Kidney (tissue), 14 donors: ENCODE data around the gene CADPS2. TPM values are rescaled to one million over a fixed set of nuclear protein-coding genes. Genes with fewer than 3 reads are reported as not detected.

Experiments used
- DNase-seq, 5 donors: peaks; one replicate each; pipeline ENCODE4 v3.0.0-alpha.2; 2013 to 2020
- FAIRE-seq: peaks from 2 replicates; lab custom pipeline; 2012; peaks lifted over from hg19 to GRCh38; lab: Jason Lieb, UNC
- H3K27ac ChIP-seq, 2 donors: one replicate each; pipeline ENCODE4 v1.7.0; 2013; ENCODE audit warnings: low read depth in 2 of 2, low read length in 2 of 2, inconsistent platforms in 1 of 2
- H3K27me3 ChIP-seq: one replicate; pipeline ENCODE4 v1.7.1; 2013; ENCODE audit warnings: low read length, inconsistent platforms; ENCODE audit not compliant: control insufficient read depth, insufficient read depth
- H3K36me3 ChIP-seq, 3 donors: one replicate each; pipeline versions ENCODE4 v1.7.0 to v1.7.1; 2013; ENCODE audit warnings: low read length in 3 of 3, control low read depth in 1 of 3, inconsistent platforms in 1 of 3; ENCODE audit not compliant: insufficient read depth in 3 of 3, control insufficient read depth in 2 of 3
- H3K4me1 ChIP-seq, 3 donors: one replicate each; pipeline versions ENCODE4 v1.7.0 to v1.7.1; 2013; ENCODE audit warnings: low read length in 3 of 3, inconsistent platforms in 1 of 3, low read depth in 1 of 3; ENCODE audit not compliant: control insufficient read depth in 2 of 3, insufficient read depth in 2 of 3
- H3K4me3 ChIP-seq, 3 donors: one replicate each; pipeline versions ENCODE4 v1.7.0 to v1.8.1; 2013; ENCODE audit warnings: low read length in 3 of 3, control low read depth in 1 of 3, inconsistent platforms in 1 of 3
- H3K9ac ChIP-seq, 3 donors: one replicate each; pipeline versions ENCODE4 v1.7.0 to v1.7.1; 2013; ENCODE audit warnings: low read length in 3 of 3, control low read depth in 1 of 3, inconsistent platforms in 1 of 3
- H3K9me3 ChIP-seq, 3 donors: one replicate each; pipeline versions ENCODE4 v1.7.0 to v1.7.1; 2013; ENCODE audit warnings: low read length in 3 of 3, control low read depth in 1 of 3, inconsistent platforms in 1 of 3; ENCODE audit not compliant: control insufficient read depth in 2 of 3, insufficient read depth in 1 of 3
- intact Hi-C: fragments of 100-400 bp; cut with DNase I; formaldehyde crosslinking; loops from one replicate; pipeline ENCODE4 v1.11.1; 2022
- polyA plus RNA-seq: library from polyadenylated mRNA; stranded (reverse); fragments of 350-450 nt; fragmentation: Illumina TruSeq; extraction: RNeasy Lipid Tissue Mini Kit (QIAGEN cat#74804); gene quantifications from one replicate; pipeline ENCODE4 v1.2.3, GENCODE V29; 2014; ENCODE audit warnings: low read depth, low replicate concordance; ENCODE audit not compliant: insufficient read depth
- total RNA-seq: library from RNA; stranded (reverse); fragmentation: NEBNext Ultra II Directional; extraction: Animal tissue kit (Norgen Biotek cat#: 25700); gene quantifications from one replicate; pipeline ENCODE4 v1.2.1, GENCODE V29; 2021
- TF ChIP-seq, protein P1 (sequence below): IDR thresholded peaks from 3 replicates; pipeline ENCODE4 v1.5.1; 2012; ENCODE audit warnings: mild to moderate bottlenecking, moderate library complexity, borderline replicate concordance; ENCODE audit not compliant: insufficient read depth; ENCODE audit errors: extremely low read depth
- donor health status: control.
- donor health status: control.
- donor health status: control.
- donor health status: control.
- donor health status: control.
- donor health status: DM: yes; HTN: yes; CAD: no.
- donor health status: Normal renal cell carcinoma (clear cell type).

CADPS2 gene
- total and polyA plus RNA-seq, 2 donors from 2014 or later = 33.0 to 39.9 TPM

DNA sequence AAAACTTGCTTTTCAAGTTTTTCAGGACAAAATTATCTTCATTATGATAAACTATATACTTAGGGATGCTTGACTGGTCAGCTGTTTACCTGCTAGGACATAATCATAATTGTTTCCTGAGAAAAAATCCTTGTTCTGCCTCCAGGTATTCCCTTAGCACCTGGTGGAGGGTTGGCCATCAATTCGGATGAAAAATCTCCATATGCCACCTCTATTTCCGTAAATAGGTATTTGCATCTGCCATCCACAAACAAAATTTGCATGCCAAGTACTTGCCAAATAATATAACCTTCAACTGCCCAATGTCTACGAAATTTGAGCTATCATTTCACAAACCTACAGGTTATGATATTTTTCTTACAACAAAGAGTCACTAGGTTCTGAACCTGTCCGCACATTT is 313.6 kb downstream of the CADPS2 start:
- intact Hi-C loops = no loop called here
- FAIRE-seq (no peak), DNase-seq (no peak)
- Histone ChIP-seq H3K9ac (no peak overlapping the region), H3K4me3 (no peak overlapping the region), H3K36me3 (peaks cover 0 to 2% (median 0%) of the 10 kb centered on the region in 3 donors), H3K9me3 (no peaks in the 10 kb centered on the region), H3K27me3 (no peaks in the 10 kb centered on the region), H3K27ac (no peak overlapping the region), H3K4me1 (no peaks in the 10 kb centered on the region)
- TF ChIP-seq, protein P1, sequence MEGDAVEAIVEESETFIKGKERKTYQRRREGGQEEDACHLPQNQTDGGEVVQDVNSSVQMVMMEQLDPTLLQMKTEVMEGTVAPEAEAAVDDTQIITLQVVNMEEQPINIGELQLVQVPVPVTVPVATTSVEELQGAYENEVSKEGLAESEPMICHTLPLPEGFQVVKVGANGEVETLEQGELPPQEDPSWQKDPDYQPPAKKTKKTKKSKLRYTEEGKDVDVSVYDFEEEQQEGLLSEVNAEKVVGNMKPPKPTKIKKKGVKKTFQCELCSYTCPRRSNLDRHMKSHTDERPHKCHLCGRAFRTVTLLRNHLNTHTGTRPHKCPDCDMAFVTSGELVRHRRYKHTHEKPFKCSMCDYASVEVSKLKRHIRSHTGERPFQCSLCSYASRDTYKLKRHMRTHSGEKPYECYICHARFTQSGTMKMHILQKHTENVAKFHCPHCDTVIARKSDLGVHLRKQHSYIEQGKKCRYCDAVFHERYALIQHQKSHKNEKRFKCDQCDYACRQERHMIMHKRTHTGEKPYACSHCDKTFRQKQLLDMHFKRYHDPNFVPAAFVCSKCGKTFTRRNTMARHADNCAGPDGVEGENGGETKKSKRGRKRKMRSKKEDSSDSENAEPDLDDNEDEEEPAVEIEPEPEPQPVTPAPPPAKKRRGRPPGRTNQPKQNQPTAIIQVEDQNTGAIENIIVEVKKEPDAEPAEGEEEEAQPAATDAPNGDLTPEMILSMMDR = no peak

DNA sequence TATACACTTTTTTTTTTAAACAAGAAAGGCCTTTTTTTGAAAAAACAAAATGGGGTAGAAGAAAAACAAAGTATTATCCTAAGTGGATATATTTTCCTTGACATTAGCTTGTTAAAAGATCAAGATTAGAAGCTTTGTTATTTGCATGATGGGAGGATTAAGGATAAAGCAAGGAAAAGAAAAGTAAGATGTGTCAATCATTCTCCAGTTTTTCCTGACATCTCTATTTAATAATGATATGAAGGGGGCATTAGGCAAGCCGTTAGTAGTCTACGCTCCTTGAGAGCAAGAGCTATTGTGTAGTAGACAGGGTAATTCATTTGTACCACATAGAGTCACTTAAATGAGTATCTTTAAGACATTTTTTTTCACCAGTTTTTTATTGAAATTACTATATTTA is 324.9 kb downstream of the CADPS2 start:
- TF ChIP-seq, protein P1 = no peak
- no peak for DNase-seq
- no peak for FAIRE-seq
- no peak overlapping the region for H3K27ac ChIP-seq
- no peaks in the 10 kb centered on the region for H3K4me1 ChIP-seq
- no peak overlapping the region for H3K9ac ChIP-seq
- no peak overlapping the region for H3K4me3 ChIP-seq
- intact Hi-C loops = no loop called here
- H3K9me3 ChIP-seq = no peaks in the 10 kb centered on the region
- H3K27me3 ChIP-seq = no peaks in the 10 kb centered on the region
- H3K36me3 ChIP-seq = no peaks in the 10 kb centered on the region

DNA sequence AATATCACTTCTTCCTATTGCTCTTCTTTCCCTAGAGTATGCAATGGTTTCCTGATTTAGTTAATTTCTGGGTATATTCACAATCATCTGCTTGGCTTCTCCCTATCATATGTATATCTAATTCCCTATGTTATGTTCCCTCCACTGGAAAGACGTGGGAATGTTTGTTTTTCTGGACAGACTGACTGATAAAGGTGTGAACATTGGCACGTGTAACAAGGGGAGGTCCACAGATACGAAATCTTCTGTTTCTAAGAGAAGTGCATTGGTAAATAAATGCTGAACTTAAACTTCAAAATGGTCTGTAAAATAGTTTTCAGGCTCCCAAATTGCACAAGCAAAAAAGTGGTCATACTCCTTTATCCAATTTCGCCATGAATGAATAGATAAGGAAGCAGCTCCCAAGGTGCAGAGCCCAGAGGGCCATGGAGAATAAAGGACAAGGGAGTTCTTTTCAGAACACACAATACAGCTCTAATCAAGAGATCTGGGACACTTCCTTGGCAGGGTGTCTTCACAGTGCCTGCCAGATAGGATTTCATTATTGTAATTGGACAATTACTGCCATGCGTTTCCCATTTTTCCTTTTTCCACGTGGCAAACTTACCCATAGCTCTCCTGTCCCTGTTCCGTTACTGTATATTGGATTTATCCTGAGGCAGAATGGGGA is 329.3 kb downstream of the CADPS2 start:
- Histone ChIP-seq H3K27ac (no peak overlapping the region), H3K27me3 (no peaks in the 10 kb centered on the region), H3K4me3 (no peak overlapping the region), H3K9me3 (no peaks in the 10 kb centered on the region), H3K4me1 (no peaks in the 10 kb centered on the region), H3K9ac (no peak overlapping the region), H3K36me3 (no peaks in the 10 kb centered on the region)
- intact Hi-C loops = no loop called here
- TF ChIP-seq, protein P1 = no peak
- DNase-seq (no peak), FAIRE-seq (no peak)

DNA sequence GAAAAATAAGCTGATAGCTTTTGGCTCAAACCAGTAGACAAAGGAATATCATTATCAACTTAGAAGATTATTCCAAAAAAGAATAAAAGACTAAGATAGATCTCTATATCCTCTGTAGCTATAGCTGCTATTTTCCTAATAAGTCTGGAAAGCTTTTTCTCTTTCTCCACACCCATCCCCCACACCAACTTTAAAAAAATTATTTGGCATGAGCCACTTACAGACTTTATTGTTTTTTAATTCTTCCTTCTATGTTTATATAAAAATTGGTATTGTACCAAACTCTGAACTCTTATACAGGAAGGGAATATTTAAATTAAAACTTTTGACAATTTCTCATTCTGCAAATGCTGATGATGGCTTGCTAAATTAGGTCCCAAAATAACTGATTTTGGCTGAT is 330.0 kb downstream of the CADPS2 start:
- no peak overlapping the region for H3K27ac ChIP-seq
- H3K9me3 ChIP-seq = no peaks in the 10 kb centered on the region
- FAIRE-seq = no peak
- no peak for DNase-seq
- H3K4me3 ChIP-seq = no peak overlapping the region
- no peaks in the 10 kb centered on the region for H3K4me1 ChIP-seq
- no peaks in the 10 kb centered on the region for H3K36me3 ChIP-seq
- no peak overlapping the region for H3K9ac ChIP-seq
- intact Hi-C loops = no loop called here
- no peaks in the 10 kb centered on the region for H3K27me3 ChIP-seq
- TF ChIP-seq, protein P1 = no peak
